ENCODE data around the gene UGT2B10. TPM values are rescaled to one million over a fixed set of nuclear protein-coding genes. Genes with fewer than 3 reads are reported as not detected.

Gene UGT2B10
- total RNA-seq, 1 experiment from 2014 or later, result not detected

DNA sequence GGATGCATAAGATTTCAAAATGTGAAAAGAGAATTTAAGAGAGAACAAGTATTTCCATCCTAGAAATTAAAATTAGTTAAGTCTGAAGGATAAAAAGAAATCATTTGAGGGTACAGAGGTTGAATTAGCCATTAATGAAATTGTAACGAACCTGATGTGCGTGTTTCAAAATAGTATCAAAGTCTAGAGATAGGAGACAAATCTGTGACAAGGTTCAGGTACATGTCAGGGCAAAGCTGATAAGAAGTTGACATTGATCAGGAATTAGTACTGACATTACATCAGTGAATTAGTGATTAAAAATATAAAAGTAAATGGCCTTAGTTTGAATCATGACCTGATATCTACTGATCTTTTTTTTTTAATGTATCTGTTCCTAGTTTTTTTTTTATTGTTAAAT is 62.3 kb downstream of the UGT2B10 start:
- Histone ChIP-seq H3K23me2 (ENCODE audit: insufficient read length, low read depth, low read length, poor library complexity, severe bottlenecking) (no peaks in the 10 kb centered on the region), H4K91ac (ENCODE audit: insufficient read length, low read depth, low read length) (no peak overlapping the region), H3K14ac (ENCODE audit: insufficient read depth, low read length) (no peak overlapping the region), H3K56ac (ENCODE audit: insufficient read length, low read depth, low read length) (no peak overlapping the region), H2AFZ (ENCODE audit: low read length) (no peak overlapping the region), H2AK5ac (ENCODE audit: insufficient read length, low read length) (no peak overlapping the region), H4K8ac (replicated peaks; ENCODE audit: insufficient read length, low read depth, low read length) (no peak overlapping the region), H3K18ac (ENCODE audit: insufficient read length, low read depth, low read length) (no peak overlapping the region), H2BK120ac (ENCODE audit: low read depth, low read length, poor library complexity, severe bottlenecking) (no peak overlapping the region), H4K20me1 (ENCODE audit: control insufficient read depth, insufficient read depth, insufficient read length) (no peaks in the 10 kb centered on the region), H2BK5ac (ENCODE audit: insufficient read length, low read length) (no peak overlapping the region), H3K4me1 (ENCODE audit: insufficient read depth, low read length) (no peaks in the 10 kb centered on the region), H2BK20ac (ENCODE audit: low read depth, low read length, poor library complexity, severe bottlenecking) (no peak overlapping the region), H3K27ac (ENCODE audit: insufficient read length, low read depth, low read length) (no peak overlapping the region), H3K4ac (ENCODE audit: low read depth, low read length) (no peak overlapping the region), H3T11ph (ENCODE audit: low read length) (no peak overlapping the region), H3K79me1 (ENCODE audit: insufficient read depth, low read depth, low read length, poor library complexity, severe bottlenecking) (no peaks in the 10 kb centered on the region), H3K23ac (ENCODE audit: insufficient read length, low read depth, low read length) (no peak overlapping the region), H3K4me2 (ENCODE audit: insufficient read depth, insufficient read length, low read length) (no peak overlapping the region), H3K9ac (ENCODE audit: extremely low read depth, insufficient read length, low read length) (no peak overlapping the region), H4K5ac (ENCODE audit: insufficient read length, low read depth, low read length) (no peak overlapping the region), H3K79me2 (ENCODE audit: insufficient read depth, low read length) (no peaks in the 10 kb centered on the region), H2BK15ac (ENCODE audit: low read depth, low read length) (no peak overlapping the region), H2BK12ac (ENCODE audit: insufficient read length, low read depth, low read length) (no peak overlapping the region), H3K27me3 (ENCODE audit: insufficient read depth, low read length) (no peaks in the 10 kb centered on the region), H3K9me3 (ENCODE audit: control insufficient read depth, low read depth, low read length) (no peaks in the 10 kb centered on the region)
- Mint-ChIP-seq H3K27me3 (ENCODE audit: low read depth) (no peaks in the 10 kb centered on the region), H3K36me3 (ENCODE audit: insufficient read depth in 1 of 3, low read depth in 3 of 3) (no peaks in the 10 kb centered on the region; a peak in 1 of 7 replicates), H3K4me3 (no peak overlapping the region), H3K9me3 (peaks cover 0 to 3% of the 10 kb centered on the region in 2 experiments; a peak in 1 of 5 replicates), H3K27ac (no peak overlapping the region), H3K4me1 (peaks cover 5 to 8% of the 10 kb centered on the region in 2 experiments; a peak in 3 of 4 replicates)
- WGBS (ENCODE audit: extremely low coverage, insufficient read length, low lambda C conversion rate), result no CpG with 5 or more reads among the region's 2 CpGs
- DNase-seq, result no peak
- TF ChIP-seq, protein P1, sequence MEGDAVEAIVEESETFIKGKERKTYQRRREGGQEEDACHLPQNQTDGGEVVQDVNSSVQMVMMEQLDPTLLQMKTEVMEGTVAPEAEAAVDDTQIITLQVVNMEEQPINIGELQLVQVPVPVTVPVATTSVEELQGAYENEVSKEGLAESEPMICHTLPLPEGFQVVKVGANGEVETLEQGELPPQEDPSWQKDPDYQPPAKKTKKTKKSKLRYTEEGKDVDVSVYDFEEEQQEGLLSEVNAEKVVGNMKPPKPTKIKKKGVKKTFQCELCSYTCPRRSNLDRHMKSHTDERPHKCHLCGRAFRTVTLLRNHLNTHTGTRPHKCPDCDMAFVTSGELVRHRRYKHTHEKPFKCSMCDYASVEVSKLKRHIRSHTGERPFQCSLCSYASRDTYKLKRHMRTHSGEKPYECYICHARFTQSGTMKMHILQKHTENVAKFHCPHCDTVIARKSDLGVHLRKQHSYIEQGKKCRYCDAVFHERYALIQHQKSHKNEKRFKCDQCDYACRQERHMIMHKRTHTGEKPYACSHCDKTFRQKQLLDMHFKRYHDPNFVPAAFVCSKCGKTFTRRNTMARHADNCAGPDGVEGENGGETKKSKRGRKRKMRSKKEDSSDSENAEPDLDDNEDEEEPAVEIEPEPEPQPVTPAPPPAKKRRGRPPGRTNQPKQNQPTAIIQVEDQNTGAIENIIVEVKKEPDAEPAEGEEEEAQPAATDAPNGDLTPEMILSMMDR (conservative IDR thresholded peaks at IDR 0.05), result no peak

Other genes starting within 250 kb of the UGT2B10 start
- gene UGT2B17, start 239.7 kb upstream of the UGT2B10 start, total RNA-seq (2021), result not detected in 2 replicates
- not detected in 2 replicates for gene UGT2B15, start 145.3 kb upstream of the UGT2B10 start, total RNA-seq (2021)
- gene UGT2A3, start 135.8 kb downstream of the UGT2B10 start, total RNA-seq (2021), result not detected in 2 replicates

Data from H9 (cell line).